Measurements from ENCODE around the gene AFG1L. TPM values are rescaled to one million over a fixed set of nuclear protein-coding genes. Genes with fewer than 3 reads are reported as not detected.

The AFG1L gene
- polyA plus RNA-seq, 1 of the 3 experiments (the other 2 are of a cell fraction): 0.71 TPM

DNA sequence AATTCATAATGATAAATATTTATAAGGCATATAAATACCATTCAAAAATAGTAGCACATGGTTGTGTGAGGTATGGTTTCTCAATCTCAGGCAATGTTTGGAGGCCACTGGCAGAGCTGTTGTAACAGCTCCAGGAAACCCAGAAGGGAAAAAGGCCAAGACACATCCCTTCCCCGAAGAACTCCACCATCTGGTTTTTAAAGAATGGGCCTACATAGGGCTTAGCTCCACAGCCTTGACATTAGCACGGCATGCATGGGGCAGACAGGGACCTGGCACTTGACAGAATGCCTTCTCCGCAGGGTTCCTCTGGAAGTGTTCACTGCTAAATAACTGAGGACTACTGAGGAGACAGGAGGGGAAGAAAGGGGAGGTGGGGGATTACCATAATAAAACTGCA lies 249.8 kb downstream of the AFG1L start:
- Histone ChIP-seq H3K79me2 (ENCODE audit: insufficient read depth) (no peaks in the 10 kb centered on the region), H2AFZ (ENCODE audit: low read depth) (no peak overlapping the region), H3K36me3 (replicated peaks in 1 of 2; ENCODE audit: control insufficient read depth in 1 of 2, insufficient read depth in 2 of 2, low read length in 1 of 2) (no peaks in the 10 kb centered on the region), H3K9ac (no peak overlapping the region), H3K4me2 (no peak overlapping the region), H3K9me2 (no peaks in the 10 kb centered on the region), H3K27ac (ENCODE audit: low read depth in 2 of 2, low read length in 1 of 2) (no peak overlapping the region), H3K4me1 (ENCODE audit: control insufficient read depth in 1 of 2, insufficient read depth in 2 of 2, low read depth in 1 of 2, low read length in 1 of 2) (peaks cover 0 to 11% of the 10 kb centered on the region in 2 experiments; a peak in 1 of 4 replicates), H3F3A (replicated peaks; ENCODE audit: insufficient read depth) (no peaks in the 10 kb centered on the region), H3K9me3 (no peaks in the 10 kb centered on the region; the same call in none of the 2 replicates), H3K4me3 (ENCODE audit: low read depth in 2 of 2, low read length in 1 of 2) (no peak overlapping the region), H4K20me1 (ENCODE audit: insufficient read depth) (no peaks in the 10 kb centered on the region), H3K27me3 (ENCODE audit: insufficient read depth) (no peaks in the 10 kb centered on the region)
- POLR2A ChIA-PET: no interaction called here
- TF ChIP-seq EP300 (IDR thresholded peaks at IDR 0.05; ENCODE audit: borderline replicate concordance in 1 of 2, low read depth in 1 of 2, low read length in 1 of 2) (no peak), RXRA (IDR thresholded peaks at IDR 0.05; ENCODE audit: borderline replicate concordance, low read depth) (no peak), FOXJ3 (CRISPR knock-in tag; IDR thresholded peaks at IDR 0.05) (no peak), SMC3 (IDR thresholded peaks at IDR 0.05; ENCODE audit: low read depth, low read length) (no peak), GABPA (IDR thresholded peaks at IDR 0.05; ENCODE audit: low read depth) (no peak), FOXM1 (IDR thresholded peaks at IDR 0.05; ENCODE audit: low read depth) (no peak), MEF2A (IDR thresholded peaks at IDR 0.05; ENCODE audit: borderline replicate concordance, low read depth) (no peak), MXI1 (IDR thresholded peaks at IDR 0.05; ENCODE audit: low read depth, low read length) (no peak)
- TF ChIP-seq, protein P1, sequence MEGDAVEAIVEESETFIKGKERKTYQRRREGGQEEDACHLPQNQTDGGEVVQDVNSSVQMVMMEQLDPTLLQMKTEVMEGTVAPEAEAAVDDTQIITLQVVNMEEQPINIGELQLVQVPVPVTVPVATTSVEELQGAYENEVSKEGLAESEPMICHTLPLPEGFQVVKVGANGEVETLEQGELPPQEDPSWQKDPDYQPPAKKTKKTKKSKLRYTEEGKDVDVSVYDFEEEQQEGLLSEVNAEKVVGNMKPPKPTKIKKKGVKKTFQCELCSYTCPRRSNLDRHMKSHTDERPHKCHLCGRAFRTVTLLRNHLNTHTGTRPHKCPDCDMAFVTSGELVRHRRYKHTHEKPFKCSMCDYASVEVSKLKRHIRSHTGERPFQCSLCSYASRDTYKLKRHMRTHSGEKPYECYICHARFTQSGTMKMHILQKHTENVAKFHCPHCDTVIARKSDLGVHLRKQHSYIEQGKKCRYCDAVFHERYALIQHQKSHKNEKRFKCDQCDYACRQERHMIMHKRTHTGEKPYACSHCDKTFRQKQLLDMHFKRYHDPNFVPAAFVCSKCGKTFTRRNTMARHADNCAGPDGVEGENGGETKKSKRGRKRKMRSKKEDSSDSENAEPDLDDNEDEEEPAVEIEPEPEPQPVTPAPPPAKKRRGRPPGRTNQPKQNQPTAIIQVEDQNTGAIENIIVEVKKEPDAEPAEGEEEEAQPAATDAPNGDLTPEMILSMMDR (IDR thresholded peaks at IDR 0.05): no peak
- TF ChIP-seq, protein P2, sequence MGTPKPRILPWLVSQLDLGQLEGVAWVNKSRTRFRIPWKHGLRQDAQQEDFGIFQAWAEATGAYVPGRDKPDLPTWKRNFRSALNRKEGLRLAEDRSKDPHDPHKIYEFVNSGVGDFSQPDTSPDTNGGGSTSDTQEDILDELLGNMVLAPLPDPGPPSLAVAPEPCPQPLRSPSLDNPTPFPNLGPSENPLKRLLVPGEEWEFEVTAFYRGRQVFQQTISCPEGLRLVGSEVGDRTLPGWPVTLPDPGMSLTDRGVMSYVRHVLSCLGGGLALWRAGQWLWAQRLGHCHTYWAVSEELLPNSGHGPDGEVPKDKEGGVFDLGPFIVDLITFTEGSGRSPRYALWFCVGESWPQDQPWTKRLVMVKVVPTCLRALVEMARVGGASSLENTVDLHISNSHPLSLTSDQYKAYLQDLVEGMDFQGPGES (IDR thresholded peaks at IDR 0.05; ENCODE audit: low read depth, low read length): no peak
- TF ChIP-seq, protein P3, sequence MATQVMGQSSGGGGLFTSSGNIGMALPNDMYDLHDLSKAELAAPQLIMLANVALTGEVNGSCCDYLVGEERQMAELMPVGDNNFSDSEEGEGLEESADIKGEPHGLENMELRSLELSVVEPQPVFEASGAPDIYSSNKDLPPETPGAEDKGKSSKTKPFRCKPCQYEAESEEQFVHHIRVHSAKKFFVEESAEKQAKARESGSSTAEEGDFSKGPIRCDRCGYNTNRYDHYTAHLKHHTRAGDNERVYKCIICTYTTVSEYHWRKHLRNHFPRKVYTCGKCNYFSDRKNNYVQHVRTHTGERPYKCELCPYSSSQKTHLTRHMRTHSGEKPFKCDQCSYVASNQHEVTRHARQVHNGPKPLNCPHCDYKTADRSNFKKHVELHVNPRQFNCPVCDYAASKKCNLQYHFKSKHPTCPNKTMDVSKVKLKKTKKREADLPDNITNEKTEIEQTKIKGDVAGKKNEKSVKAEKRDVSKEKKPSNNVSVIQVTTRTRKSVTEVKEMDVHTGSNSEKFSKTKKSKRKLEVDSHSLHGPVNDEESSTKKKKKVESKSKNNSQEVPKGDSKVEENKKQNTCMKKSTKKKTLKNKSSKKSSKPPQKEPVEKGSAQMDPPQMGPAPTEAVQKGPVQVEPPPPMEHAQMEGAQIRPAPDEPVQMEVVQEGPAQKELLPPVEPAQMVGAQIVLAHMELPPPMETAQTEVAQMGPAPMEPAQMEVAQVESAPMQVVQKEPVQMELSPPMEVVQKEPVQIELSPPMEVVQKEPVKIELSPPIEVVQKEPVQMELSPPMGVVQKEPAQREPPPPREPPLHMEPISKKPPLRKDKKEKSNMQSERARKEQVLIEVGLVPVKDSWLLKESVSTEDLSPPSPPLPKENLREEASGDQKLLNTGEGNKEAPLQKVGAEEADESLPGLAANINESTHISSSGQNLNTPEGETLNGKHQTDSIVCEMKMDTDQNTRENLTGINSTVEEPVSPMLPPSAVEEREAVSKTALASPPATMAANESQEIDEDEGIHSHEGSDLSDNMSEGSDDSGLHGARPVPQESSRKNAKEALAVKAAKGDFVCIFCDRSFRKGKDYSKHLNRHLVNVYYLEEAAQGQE (IDR thresholded peaks at IDR 0.05; ENCODE audit: low read depth, low read length): no peak
- DNase-seq: no peak
- CTCF ChIA-PET: interaction anchor here (1.3 to 8.1 kb wide), 6 partner anchors 12 to 528 kb away, joined by 3 to 115 read pairs (median 51); no protein-coding TSS in a partner anchor
- WGBS (ENCODE audit: low lambda C conversion rate): 83% methylated on average over 2 of the region's 3 CpGs

Data from SK-N-SH (cell line).